ENCODE measurements around the gene TNFAIP8. TPM values are rescaled to one million over a fixed set of nuclear protein-coding genes. Genes with fewer than 3 reads are reported as not detected.

The TNFAIP8 gene
- total and polyA plus RNA-seq, 2 of the 13 experiments (the other 11 are each of a cell fraction or from before 2014, with no cell fraction given), result 6.4 to 11.2 TPM

- H3K9me3 ChIP-seq (ENCODE audit: low read length), result no peaks in the 10 kb centered on the region
- H3K4me1 ChIP-seq (ENCODE audit: insufficient read depth, low read length), result peaks cover 8% of the 10 kb centered on the region; the same call in 1 of the 2 replicates
- no peak for FAIRE-seq
- H3K4me3 ChIP-seq (replicated peaks in 1 of 3; ENCODE audit: insufficient read depth in 1 of 3, low read depth in 2 of 3, low read length in 3 of 3), result no peak overlapping the region
- H3K79me2 ChIP-seq (ENCODE audit: insufficient read depth, low read length), result no peaks in the 10 kb centered on the region
- no peak for TF ChIP-seq U2AF2 (IDR thresholded peaks at IDR 0.05; ENCODE audit: low read depth, low read length)
- no peak for TF ChIP-seq SNAPC4 (CRISPR knock-in tag; IDR thresholded peaks at IDR 0.05)
- TF ChIP-seq, protein P1, sequence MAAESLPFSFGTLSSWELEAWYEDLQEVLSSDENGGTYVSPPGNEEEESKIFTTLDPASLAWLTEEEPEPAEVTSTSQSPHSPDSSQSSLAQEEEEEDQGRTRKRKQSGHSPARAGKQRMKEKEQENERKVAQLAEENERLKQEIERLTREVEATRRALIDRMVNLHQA (CRISPR knock-in tag; IDR thresholded peaks at IDR 0.05), result no peak
- TF ChIP-seq ZNF446 (CRISPR knock-in tag; IDR thresholded peaks at IDR 0.05), result no peak
- no peak for TF ChIP-seq SMAD9 (CRISPR knock-in tag; IDR thresholded peaks at IDR 0.05)
- no peak for TF ChIP-seq RXRB (CRISPR knock-in tag; IDR thresholded peaks at IDR 0.05; ENCODE audit: borderline replicate concordance)
- TF ChIP-seq MBNL3 (CRISPR knock-in tag; conservative IDR thresholded peaks at IDR 0.05), result no peak
- TF ChIP-seq, protein P2, sequence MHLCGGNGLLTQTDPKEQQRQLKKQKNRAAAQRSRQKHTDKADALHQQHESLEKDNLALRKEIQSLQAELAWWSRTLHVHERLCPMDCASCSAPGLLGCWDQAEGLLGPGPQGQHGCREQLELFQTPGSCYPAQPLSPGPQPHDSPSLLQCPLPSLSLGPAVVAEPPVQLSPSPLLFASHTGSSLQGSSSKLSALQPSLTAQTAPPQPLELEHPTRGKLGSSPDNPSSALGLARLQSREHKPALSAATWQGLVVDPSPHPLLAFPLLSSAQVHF (CRISPR knock-in tag; IDR thresholded peaks at IDR 0.05), result no peak
- TF ChIP-seq, protein P3, sequence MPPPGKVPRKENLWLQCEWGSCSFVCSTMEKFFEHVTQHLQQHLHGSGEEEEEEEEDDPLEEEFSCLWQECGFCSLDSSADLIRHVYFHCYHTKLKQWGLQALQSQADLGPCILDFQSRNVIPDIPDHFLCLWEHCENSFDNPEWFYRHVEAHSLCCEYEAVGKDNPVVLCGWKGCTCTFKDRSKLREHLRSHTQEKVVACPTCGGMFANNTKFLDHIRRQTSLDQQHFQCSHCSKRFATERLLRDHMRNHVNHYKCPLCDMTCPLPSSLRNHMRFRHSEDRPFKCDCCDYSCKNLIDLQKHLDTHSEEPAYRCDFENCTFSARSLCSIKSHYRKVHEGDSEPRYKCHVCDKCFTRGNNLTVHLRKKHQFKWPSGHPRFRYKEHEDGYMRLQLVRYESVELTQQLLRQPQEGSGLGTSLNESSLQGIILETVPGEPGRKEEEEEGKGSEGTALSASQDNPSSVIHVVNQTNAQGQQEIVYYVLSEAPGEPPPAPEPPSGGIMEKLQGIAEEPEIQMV (CRISPR knock-in tag; IDR thresholded peaks at IDR 0.05; ENCODE audit: low read depth), result no peak
- TF ChIP-seq TAF15 (IDR thresholded peaks at IDR 0.05; ENCODE audit: low read depth, low read length, poor library complexity, severe bottlenecking), result no peak
- no peak for TF ChIP-seq ZNF20 (CRISPR knock-in tag; IDR thresholded peaks at IDR 0.05)
- TF ChIP-seq ZNF329 (CRISPR knock-in tag; IDR thresholded peaks at IDR 0.05; ENCODE audit: low read depth), result no peak
- no peak for TF ChIP-seq RARG (CRISPR knock-in tag; IDR thresholded peaks at IDR 0.05; ENCODE audit: low read depth)
- no peak for TF ChIP-seq PAF1 (CRISPR knock-in tag; IDR thresholded peaks at IDR 0.05)
- no peak for TF ChIP-seq TIGD3 (CRISPR knock-in tag; IDR thresholded peaks at IDR 0.05; ENCODE audit: borderline replicate concordance)
- ChIA-PET POLR2A (no interaction called here), CTCF (ENCODE audit: low intra/inter-chr PET ratio, low total read pairs) (no interaction called here)
- no peaks in the 10 kb centered on the region for H3K36me3 ChIP-seq (replicated peaks in 1 of 2; ENCODE audit: control insufficient read depth in 1 of 2, insufficient read depth in 2 of 2, low read length in 2 of 2)
- intact Hi-C loops (cut with micrococcal nuclease; ENCODE audit: unreplicated experiment), result no loop called here
- in situ Hi-C loops (cut with HindIII; ENCODE audit: extremely low pct_ligation_motif_present, low pct_unique_long_range_greater_than_20kb), result no loop called here
- H3K4me2 ChIP-seq (ENCODE audit: low read depth, low read length), result no peak overlapping the region
- DNase-seq (ENCODE audit: low spot score), result no peak
- no peak overlapping the region for H3K27ac ChIP-seq (ENCODE audit: extremely low read length, insufficient read depth, low read length)
- no peaks in the 10 kb centered on the region for H3K27me3 ChIP-seq (ENCODE audit: control insufficient read depth in 1 of 2, insufficient read depth in 2 of 2, low read length in 2 of 2)
- no peak overlapping the region for H3K9ac ChIP-seq (ENCODE audit: insufficient read depth, low read depth, low read length)
- H2AFZ ChIP-seq (ENCODE audit: low read length), result no peak overlapping the region
- no TSS peak for BruUV-seq (replicated peaks)
- ATAC-seq, result no peak
- 96% methylated on average over 6 of the region's 6 CpGs for WGBS (ENCODE audit: low lambda C conversion rate)
- H4K20me1 ChIP-seq (ENCODE audit: insufficient read depth, low read length), result no peaks in the 10 kb centered on the region
These were observed 14.1 kb upstream of the TNFAIP8 start for GRCh38 chr5:119341452-119342349.

Measured in HepG2 (cell line).